NCI-H2029 (cell line): ENCODE measurements around the gene IRAK2.
"Not testable (repeated sequence)": the region's sequence is repeated elsewhere in the genome, so short reads cannot be mapped to it uniquely, and the experiment has no call there.

Experiments
- DNase-seq: peaks from one replicate; lab custom pipeline; 2025; lab: John Stamatoyannopoulos, UW

Gene IRAK2

DNA sequence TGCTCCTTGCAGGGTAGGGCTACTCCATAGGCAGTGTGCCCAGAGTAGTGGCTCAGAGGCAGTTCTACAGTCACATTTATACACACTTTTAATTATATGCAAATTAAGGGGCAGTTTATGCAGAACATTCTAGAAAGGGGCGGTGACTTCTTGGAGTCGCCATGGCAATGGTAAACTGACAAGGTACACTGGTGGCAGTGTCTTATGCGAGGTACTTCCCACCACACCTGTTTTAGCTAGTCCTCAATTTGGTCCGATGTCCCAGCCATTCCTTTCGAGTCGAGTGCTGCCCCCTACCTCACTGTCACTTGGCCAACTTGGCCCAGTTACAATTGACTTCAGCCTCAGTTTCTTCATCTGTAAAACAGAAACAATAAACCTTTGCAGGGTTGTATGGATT lies 3.8 kb upstream of the IRAK2 start:
- DNase-seq, result no peak

DNA sequence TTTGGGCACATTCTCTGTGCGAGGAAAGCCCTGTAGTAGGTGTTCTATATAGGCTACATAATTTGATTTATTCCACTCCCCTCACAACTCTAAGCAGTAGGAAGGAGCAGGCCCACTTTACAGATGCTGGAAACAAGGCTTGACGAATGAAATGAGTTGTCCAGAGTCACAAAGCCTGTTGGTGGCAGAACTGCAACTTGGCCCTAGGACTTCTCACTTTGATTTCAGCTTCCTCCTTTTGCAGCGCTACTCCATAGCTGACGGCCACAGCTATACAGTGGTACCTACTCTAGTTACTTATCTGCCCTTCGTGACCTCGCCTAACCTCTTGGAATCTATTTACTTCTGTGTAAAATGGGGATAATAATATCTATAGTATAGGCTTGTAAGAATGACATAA lies 2.5 kb upstream of the IRAK2 start:
- DNase-seq, result no peak

DNA sequence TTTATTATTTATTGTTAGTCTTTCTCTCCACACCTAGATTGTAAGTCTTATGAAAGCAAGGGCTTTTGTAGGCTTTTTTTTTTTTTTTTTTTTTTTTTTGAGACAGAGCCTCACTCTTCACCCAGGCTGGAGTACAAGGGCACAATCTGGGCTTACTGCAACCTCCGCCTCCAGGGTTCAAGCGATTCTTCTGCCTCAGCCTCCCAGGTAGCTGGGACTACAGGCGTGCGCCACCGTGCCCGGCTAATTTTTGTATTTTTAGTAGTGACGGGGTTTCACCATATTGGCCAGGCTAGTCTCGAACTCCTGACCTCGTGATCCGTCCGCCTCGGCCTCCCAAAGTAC lies 546 bp upstream of the IRAK2 start:
- DNase-seq, result not testable (repeated sequence)

DNA sequence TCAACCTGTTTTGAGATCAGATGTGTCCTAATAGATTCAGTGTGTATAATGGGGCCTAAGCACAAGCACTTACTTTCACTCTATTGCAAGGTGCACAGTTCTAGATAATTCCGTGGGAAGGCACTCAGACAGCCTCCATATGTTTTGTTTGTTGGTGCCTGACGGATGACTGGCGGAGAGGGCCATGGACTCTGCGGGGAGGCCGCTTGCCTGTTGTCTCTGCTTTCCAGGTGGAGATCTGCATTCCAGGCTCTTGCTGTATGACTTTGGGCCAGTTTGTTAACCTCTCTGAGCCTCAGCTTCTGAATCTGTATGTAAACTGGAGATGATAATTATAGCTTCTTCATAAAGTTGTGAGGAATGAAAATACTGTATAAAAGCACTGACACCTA lies 1.5 kb downstream of the IRAK2 start:
- no peak for DNase-seq

DNA sequence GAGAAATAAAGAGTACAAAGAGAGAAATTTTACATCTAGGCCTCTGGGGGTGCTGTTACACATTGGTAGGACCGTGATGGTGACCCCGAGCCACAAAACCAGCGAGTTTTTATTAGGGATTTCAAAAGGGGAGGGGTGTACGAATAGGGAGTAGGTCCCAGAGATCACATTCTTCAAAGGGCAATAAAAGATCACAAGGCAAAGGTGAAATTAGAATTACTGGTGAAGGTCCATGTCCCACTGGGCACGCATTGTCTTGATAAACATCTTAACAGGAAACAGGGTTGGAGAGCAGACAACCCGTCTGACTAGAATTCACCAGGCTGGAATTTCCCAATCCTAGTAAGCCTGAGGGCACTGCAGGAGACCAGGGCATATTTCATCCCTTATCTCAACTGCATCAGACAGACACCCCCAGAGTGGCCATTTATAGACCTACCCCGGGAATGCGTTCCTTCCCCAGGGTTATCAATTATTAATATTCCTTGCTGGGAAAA lies 4.3 kb downstream of the IRAK2 start:
- no peak for DNase-seq

DNA sequence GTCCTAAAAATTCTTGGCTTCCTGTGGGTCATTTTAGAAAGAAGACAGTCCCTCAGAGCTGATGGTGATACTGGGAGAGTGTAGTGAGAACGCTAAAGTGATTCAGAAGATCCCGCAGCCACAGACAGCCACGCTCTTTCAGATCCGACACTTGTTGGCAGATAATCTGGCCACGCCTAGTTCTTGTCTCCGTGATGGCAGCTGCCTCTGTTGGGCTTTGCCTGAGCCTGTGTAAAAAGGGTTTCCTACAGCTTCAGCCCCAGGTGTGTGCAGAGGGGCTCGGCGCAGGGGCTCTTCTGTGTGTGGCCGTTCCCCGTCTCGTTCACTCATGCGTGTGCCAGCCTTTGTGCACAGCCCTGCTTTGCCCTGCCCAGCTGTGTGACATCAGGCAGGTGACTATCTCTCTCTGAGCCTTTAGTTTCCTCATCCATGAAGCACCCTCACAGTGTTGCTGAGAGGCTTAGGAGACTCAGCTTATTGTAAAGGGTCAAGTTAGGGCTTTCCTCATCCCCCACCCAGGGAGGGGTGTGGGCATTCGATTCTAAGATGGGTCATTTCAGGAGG lies 6.3 kb downstream of the IRAK2 start:
- DNase-seq, result no peak

DNA sequence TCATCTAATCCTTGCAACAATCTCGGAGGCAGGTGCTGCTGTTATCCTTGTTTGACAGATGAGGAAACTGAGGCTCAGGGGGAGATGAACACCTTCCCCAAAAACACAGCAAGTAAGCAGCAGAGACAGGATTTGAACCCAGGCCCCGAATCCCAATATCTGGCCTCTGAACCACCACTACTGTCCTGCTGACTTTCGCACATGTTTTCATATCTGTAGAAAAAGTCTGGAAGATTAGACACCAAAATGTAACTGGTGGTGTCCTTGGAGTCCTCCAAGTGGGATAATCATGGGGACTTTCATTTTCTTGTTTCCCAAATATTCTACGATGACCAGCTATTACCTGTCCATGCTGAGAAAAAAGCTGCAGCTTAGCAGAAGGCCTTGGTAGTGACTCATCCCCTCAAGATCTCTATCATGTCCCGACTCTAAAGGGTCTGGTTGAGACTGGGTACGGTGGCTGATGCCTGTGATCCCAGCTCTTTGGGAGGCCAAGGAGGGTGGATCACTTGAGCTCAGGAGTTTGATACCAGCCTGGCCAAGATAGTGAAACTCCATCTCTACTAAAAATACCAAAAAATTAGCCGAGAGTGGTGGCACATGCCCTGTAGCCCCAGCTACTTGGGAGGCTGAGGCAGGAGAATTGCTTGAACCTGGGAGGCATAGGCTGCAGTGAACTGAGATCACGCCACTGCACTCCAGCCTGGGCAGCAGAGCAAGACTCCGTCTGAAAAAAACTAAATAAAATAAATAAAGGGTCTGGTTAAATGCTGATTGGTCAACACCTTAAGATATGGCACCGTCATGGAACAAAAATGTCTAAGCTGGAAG lies 8.6 kb downstream of the IRAK2 start:
- no peak for DNase-seq

DNA sequence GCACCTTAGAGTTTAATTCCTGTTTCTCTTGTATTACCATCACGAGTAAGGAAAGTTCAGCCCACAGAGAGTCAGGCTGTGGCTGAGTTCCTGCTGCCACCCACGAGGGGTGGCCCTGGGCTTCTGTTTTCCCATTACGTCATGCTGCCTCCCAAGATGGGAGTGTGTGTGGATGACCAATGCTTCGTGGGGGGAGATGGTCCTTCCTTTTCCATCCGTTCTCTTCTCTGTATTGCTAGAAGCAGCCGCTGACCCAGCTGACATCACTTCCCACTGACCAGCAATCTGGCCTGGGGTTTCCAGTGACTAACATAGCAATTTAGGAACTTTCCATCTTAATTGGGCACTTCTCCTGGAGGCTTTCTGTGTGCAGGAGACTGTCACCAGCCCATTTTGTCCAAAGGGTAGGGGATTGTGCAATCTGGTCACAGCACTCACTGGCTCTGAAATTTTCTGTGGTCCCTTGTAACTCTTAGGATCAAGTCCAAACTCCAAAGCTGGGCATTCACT lies 9.3 kb downstream of the IRAK2 start:
- no peak for DNase-seq

DNA sequence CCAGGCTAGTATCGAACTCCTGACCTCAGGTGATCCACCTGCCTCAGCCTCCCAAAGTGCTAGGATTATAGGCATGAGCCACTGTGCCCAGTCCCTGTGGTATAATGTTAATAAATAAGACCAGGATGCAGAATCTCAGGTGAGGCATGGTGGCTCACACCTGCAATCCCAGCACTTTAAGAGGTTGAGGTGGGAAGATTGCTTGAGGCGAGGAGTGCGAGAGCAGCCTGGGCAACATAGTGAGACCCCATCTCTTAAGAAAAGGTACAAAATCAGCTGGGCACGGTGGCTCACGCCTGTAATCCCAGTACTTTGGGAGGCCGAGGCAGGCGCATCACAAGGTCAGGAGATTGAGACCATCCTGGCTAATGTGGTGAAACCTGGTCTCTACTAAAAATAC lies 10.6 kb downstream of the IRAK2 start:
- DNase-seq, result not testable (repeated sequence)

DNA sequence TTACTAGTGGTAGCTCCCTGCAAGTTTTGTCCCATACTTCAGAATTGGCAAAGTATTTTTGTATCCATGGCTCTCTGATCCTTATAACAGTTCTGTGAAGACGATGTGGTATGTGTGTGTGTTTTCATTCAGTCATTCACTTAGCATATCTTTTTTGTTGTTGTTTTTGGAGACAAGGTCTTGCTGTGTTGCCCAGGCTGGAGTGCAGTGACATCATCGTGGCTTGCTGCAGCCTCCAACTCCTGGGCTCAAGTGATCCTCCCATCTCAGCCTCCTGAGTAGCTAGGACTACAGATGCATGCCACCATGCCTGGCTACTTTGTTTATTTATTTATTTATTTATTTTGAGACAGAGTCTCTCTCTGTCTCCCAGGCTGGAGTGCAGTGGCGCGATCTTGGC lies 11.4 kb downstream of the IRAK2 start:
- DNase-seq, result not testable (repeated sequence)

DNA sequence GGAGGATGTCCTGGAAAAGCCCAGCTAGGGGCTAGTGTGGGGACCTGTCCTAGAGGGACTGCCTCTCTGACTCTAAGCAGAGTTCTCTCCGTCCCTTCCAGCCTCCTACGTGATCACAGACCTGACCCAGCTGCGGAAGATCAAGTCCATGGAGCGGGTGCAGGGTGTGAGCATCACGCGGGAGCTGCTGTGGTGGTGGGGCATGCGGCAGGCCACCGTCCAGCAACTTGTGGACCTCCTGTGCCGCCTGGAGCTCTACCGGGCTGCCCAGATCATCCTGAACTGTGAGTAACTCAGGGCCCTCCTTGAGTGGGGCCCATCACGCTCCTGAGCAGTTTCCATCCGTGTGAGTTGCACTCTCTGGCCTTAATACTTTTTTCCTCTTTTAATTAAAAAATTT lies 13.0 kb downstream of the IRAK2 start:
- DNase-seq, result no peak

DNA sequence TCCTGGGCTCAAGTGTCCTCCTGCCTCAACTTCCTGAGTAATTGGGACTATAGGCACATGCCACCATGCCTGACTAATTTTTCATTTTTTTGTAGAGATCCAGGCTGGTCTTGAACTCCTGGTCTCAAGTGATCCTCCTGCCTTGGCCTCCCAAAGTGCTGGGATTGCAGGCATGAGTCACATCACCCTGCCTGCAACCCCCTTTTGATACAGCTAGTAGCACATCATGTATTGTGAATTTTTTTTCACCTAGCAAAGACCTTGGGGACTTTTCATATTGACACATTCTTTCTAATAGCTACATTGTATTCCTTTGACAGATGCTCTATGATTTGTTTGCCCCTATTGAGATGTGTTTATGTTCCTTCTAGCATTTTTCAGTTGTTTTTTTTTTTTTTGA lies 14.2 kb downstream of the IRAK2 start:
- DNase-seq, result no peak

DNA sequence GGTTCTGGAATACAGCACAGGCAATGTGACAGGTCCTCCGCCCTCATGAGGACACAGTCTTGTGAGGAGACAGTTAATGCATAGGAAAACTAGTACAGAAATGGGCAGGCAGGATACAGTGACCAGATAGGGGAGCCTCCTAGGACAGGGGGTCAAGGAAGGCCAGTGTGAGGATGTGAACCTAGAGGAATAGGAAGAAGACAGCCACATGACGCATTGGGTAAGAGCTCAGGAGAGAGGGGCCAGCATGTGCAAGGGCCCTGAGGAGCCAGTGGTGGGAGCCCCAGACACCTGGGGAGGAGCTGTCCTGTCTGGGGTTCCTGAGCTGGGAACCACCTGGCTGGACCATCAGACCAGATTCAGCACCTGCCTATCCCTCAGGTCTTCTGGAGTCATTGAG lies 15.6 kb downstream of the IRAK2 start:
- DNase-seq, result no peak

DNA sequence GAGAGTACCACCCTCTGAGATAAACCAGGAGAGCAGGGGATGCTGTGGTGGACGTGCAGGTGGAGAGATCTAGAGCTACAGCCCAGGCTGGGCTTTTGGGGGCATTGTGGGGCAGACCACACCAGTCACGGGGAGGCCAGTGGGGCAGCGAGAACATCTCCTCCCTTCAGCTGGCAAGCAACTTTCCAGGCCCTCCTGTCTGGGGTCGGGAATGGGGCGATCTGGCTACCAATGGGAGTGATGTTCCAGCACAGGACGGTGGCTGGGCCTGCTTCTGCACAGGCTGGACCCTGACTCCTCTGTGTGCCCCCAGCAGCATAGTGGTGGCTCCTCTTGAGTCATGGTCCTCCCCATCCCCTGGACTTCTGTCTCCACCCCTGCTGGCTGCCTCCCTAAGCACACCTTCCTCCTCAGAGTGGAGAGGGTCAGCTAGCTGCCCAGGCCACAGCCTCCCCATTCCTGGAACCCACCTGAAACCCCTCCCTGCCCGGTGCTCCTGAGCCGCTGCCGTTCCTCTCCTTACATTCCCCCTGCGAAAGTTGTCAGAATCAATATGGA lies 16.1 kb downstream of the IRAK2 start:
- DNase-seq, result no peak

DNA sequence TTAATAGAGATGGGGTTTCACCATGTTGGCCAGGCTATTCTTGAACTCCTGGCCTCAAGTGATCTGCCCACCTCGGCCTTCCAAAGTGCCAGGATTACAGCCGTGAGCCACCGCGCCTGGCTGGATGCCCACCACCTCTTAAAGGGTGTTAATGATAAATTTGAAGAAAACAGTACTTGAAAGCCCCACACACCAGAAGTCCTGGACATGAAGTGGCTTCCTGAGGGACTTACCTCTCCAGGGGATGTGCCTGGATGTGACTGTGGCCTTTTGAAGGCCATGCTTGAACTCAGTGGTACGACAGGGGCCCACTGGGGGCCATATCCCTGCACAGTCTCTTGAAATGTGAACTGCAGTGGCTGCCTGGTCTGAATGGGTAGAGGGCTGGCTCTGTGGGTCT lies 18.2 kb downstream of the IRAK2 start:
- no peak for DNase-seq

DNA sequence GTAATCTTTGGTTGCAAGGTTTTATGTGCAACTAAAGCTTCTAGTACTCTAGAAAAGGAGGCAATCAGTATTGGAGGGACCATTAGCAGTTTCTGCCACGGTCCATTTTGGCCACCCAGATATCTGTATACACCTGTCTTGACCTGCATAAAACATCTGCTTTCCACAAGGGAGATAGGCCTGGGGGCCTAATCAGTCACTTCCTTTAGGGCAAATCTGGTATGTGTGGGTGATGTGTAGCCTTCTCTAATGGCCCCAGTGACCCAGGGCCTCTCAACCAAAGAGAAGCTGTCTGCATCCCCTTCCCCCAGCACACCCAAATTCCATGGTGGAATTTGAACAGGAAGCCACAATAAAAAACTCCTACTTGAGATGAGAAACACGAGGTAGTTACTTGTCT lies 19.5 kb downstream of the IRAK2 start:
- DNase-seq, result no peak

DNA sequence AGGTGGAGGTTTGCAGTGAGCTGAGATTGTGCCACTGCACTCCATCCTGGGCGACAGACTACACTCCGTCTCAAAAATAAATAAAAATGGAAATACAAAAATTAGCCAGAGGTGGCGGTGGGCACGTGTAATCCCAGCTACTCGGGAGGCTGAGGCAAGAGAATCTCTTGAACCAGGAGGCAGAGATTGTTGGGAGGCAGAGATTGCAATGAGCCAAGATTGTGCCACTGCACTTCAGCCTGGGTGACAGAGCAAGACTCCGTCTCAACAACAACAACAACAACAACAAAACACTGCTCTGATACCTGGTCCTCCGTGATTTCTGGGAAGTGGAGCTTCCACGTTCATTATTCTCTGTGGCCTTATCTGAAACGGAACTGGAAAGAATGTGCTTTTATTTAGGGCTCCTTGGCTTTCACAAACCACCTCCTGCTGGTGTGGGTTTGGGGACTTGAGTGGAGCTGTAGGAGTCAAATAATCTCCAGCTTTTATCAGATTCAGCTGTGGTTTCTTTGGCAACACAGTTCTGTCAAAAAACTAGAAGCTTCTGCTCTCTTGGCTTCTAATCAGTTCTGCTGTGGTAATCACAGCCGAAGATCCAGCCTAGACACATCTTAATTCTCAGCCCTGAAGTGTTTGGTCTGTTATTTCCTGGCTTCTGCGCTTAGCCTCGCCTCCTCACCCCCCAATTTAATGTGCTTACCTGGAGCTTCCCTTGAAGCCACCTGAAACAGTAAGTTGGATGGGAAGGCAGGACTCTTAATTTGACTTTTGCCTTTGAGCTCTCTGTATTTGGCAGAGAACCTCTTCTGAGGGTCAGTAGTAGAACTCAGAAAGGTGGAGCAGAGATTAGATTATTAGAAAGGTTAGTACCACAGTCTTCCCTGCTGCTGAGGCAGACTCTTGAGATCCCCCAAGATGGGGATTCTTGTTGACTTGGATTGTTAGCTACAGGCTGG lies 21.4 kb downstream of the IRAK2 start:
- DNase-seq, result no peak

DNA sequence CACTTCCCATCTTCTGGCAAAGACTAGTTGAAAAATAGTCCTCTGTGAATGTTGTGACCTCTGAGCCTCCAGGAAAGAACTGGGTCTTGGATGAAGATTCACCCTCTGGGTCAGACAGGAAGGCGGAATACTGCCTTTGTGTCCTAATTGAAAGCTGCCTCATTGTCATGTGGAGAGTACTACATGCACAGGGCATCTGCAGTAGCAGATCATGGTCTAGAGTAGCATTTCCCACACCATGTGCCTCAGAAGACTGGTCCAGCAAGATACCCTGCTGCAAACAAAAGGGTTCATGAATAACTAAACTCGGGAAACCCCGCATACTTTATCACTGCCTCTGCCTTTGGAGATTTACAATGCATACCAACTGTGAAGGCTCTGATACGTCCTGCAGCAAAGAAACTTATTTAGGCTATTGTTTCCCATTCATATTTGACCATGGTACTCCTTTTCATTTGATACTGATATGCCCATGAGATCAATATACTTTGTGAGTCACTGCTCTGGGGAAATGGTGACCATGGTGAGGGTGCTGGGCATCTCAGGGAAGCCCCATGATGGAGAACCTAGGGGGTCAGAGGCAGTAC lies 22.7 kb downstream of the IRAK2 start:
- DNase-seq, result no peak

DNA sequence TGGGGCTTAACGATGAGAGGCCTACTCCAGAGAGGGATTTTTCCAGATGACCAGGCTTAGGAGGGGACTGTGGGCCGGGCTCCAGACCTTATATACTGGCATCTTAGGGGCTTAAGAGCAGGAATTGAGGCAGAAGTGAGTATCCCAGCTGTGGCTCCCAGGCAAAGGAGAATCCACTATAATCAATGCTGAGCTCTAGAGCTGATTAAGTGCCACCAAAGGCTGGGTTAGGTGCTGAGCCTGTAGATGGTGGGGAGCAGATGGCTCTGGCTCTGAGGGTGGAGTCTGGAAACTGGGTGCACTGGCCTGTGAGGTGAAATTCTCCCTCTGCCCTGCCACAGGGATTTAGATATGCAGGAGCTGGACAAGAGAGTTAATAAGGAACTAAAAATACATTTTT lies 23.2 kb downstream of the IRAK2 start:
- DNase-seq, result no peak

DNA sequence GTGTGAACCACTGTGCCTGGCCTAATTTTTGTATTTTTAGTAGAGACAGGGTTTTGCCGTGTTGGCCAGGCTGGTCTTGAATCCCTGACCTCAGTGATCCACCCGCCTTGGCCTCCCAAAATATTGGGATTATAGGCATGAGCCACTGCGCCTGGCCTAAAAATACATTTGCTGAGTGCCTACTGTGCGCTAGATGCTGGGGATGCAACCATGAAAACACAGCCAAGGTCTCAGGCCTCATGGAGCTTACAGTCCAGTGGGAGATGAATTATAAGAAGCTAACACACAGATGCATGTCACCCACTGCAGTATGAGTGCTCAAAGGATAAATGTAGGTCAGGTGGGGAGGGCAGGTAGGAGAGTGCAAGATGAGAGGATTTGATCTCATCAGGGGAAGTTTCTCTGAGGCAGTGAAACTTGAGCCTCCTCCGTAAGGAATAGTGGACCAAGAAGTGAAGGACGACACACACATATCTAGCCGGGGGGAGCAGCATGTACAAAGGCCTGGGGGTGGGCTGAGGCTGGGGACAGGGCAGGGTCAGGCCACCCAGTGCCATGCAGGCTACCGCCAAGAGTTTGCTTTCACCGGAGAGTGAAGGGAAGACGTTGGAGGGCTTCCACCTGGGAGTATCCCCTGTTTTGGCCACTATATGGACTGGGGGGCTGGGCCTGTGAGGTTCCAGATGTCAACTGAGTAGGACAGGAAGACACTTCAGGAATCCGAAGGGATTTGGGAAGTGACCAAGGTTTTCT lies 24.3 kb downstream of the IRAK2 start:
- DNase-seq, result no peak
